DND-41 (cell line): ENCODE measurements around the gene LRP5.

Source experiments
- ATAC-seq: fragments of 200-7000 bp; cut with Tn5 transposase; 3 replicates; pipeline ENCODE4 v1.9.1; 2021; ENCODE audit warnings: low read depth; ENCODE audit not compliant: insufficient read depth
- DNase-seq: peaks from one replicate; pipeline ENCODE4 v3.0.0-alpha.2; 2020
- H2AFZ ChIP-seq: 2 replicates; pipeline ENCODE4 v1.6.0; 2012; ENCODE audit warnings: low read depth, low read length
- H3K27ac ChIP-seq: 2 replicates; pipeline ENCODE4 v1.5.1; 2012; ENCODE audit warnings: low read length, inconsistent platforms
- H3K27me3 ChIP-seq: fragments of 200-600 bp; sonication (generic); 2 replicates; pipeline ENCODE4 v1.6.0; 2012; ENCODE audit warnings: low read length, mild to moderate bottlenecking, inconsistent platforms; ENCODE audit not compliant: insufficient read depth, poor library complexity
- H3K36me3 ChIP-seq: 2 replicates; pipeline ENCODE4 v1.5.1; 2012; ENCODE audit warnings: low read length, inconsistent platforms; ENCODE audit not compliant: insufficient read depth
- H3K4me1 ChIP-seq: 2 replicates; pipeline ENCODE4 v1.5.1; 2012; ENCODE audit warnings: mild to moderate bottlenecking, low read length; ENCODE audit not compliant: insufficient read depth
- H3K4me2 ChIP-seq: 2 replicates; pipeline ENCODE4 v1.6.0; 2012; ENCODE audit warnings: mild to moderate bottlenecking, moderate library complexity, low read length, inconsistent platforms; ENCODE audit not compliant: insufficient read depth
- H3K4me3 ChIP-seq, 2 experiments: fragments of 200-600 bp in 1 of 2; shearing (Covaris generic) in 1 of 2; 2 replicates each; pipeline ENCODE4 v1.5.1; 2012 to 2016; ENCODE audit warnings: inconsistent platforms in 2 of 2, low read length in 2 of 2, mild to moderate bottlenecking in 2 of 2, low read depth in 1 of 2, moderate library complexity in 1 of 2
- H3K79me2 ChIP-seq: 2 replicates; pipeline ENCODE4 v1.6.0; 2012; ENCODE audit warnings: low read length, inconsistent platforms; ENCODE audit not compliant: insufficient read depth
- H3K9ac ChIP-seq: 2 replicates; pipeline ENCODE4 v1.6.0; 2012; ENCODE audit warnings: low read depth, mild to moderate bottlenecking, inconsistent platforms, low read length, moderate library complexity
- H3K9me3 ChIP-seq: 2 replicates; pipeline ENCODE4 v1.5.1; 2012; ENCODE audit warnings: low read length, moderate library complexity, mild to moderate bottlenecking, inconsistent platforms; ENCODE audit not compliant: insufficient read depth, severe bottlenecking
- H4K20me1 ChIP-seq: 2 replicates; pipeline ENCODE4 v1.6.0; 2012; ENCODE audit warnings: low read length; ENCODE audit not compliant: insufficient read depth
- EZH2 ChIP-seq: IDR thresholded peaks from 3 replicates; pipeline ENCODE4 v1.6.1; 2012; ENCODE audit warnings: borderline replicate concordance, low read depth, mild to moderate bottlenecking, moderate library complexity, low read length, inconsistent platforms; ENCODE audit not compliant: severe bottlenecking
- TF ChIP-seq, protein P1 (sequence below): IDR thresholded peaks from 2 replicates; pipeline ENCODE4 v1.5.1; 2012; ENCODE audit warnings: borderline replicate concordance, low read length, moderate library complexity, mild to moderate bottlenecking; ENCODE audit not compliant: poor library complexity, severe bottlenecking; ENCODE audit errors: extremely low read depth

The LRP5 gene

GRCh38 chr11:68303083-68303482 lies 9.3 kb upstream of the LRP5 start:
- DNase-seq: no peak
- no peak overlapping the region for H3K27ac ChIP-seq
- no peaks in the 10 kb centered on the region for H3K36me3 ChIP-seq
- H3K4me2 ChIP-seq: no peak overlapping the region
- H4K20me1 ChIP-seq: peaks cover 4% of the 10 kb centered on the region; the same call in 1 of the 2 replicates
- no peak for ATAC-seq
- H3K79me2 ChIP-seq: no peaks in the 10 kb centered on the region
- H3K27me3 ChIP-seq: no peaks in the 10 kb centered on the region
- no peaks in the 10 kb centered on the region for H3K4me1 ChIP-seq
- TF ChIP-seq, protein P1, sequence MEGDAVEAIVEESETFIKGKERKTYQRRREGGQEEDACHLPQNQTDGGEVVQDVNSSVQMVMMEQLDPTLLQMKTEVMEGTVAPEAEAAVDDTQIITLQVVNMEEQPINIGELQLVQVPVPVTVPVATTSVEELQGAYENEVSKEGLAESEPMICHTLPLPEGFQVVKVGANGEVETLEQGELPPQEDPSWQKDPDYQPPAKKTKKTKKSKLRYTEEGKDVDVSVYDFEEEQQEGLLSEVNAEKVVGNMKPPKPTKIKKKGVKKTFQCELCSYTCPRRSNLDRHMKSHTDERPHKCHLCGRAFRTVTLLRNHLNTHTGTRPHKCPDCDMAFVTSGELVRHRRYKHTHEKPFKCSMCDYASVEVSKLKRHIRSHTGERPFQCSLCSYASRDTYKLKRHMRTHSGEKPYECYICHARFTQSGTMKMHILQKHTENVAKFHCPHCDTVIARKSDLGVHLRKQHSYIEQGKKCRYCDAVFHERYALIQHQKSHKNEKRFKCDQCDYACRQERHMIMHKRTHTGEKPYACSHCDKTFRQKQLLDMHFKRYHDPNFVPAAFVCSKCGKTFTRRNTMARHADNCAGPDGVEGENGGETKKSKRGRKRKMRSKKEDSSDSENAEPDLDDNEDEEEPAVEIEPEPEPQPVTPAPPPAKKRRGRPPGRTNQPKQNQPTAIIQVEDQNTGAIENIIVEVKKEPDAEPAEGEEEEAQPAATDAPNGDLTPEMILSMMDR: no peak
- no peak for TF ChIP-seq EZH2
- no peak overlapping the region for H2AFZ ChIP-seq
- no peak overlapping the region for H3K9ac ChIP-seq
- H3K4me3 ChIP-seq: no peak overlapping the region
- peaks cover 4% of the 10 kb centered on the region for H3K9me3 ChIP-seq

- no peaks in the 10 kb centered on the region for H3K4me1 ChIP-seq
- DNase-seq: no peak
- no peaks in the 10 kb centered on the region for H3K36me3 ChIP-seq
- no peak for ATAC-seq
- no peaks in the 10 kb centered on the region for H3K27me3 ChIP-seq
- no peaks in the 10 kb centered on the region for H4K20me1 ChIP-seq
- H2AFZ ChIP-seq: no peak overlapping the region
- TF ChIP-seq, protein P1: no peak
- TF ChIP-seq EZH2: no peak
- no peak overlapping the region for H3K9ac ChIP-seq
- H3K9me3 ChIP-seq: peaks cover 4% of the 10 kb centered on the region
- H3K79me2 ChIP-seq: no peaks in the 10 kb centered on the region
- no peak overlapping the region for H3K4me3 ChIP-seq
- H3K4me2 ChIP-seq: no peak overlapping the region
- H3K27ac ChIP-seq: no peak overlapping the region
These were observed 8.2 kb upstream of the LRP5 start for GRCh38 chr11:68303982-68304780.

DNA sequence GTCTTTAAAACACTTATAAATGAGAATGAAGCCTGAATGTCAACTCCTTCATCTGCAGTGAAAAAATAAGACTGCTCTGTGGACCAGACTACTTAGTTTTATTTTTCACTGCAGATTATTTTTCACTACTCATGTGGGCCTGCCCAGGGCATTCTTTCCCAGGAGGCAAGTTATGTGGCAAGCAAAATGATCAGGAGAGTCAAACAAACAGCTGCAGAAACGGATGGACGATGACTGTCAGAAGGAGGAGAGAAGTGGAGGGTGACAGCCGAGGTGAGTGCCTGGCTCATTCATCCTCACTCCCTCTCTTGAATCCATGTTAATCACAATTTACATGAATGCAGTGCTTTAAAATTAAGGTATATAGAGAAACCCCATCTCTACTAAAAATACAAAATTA lies 5.8 kb upstream of the LRP5 start:
- Histone ChIP-seq H3K4me3 (no peak overlapping the region), H3K4me2 (no peak overlapping the region), H3K79me2 (no peaks in the 10 kb centered on the region), H4K20me1 (0 out of 2 replicates have a peak, but pooled peaks cover 5% of the 10 kb centered on the region), H3K9ac (no peak overlapping the region), H3K4me1 (no peaks in the 10 kb centered on the region), H3K9me3 (peaks cover 4% of the 10 kb centered on the region), H3K27me3 (no peaks in the 10 kb centered on the region), H2AFZ (no peak overlapping the region), H3K27ac (no peak overlapping the region), H3K36me3 (no peaks in the 10 kb centered on the region)
- TF ChIP-seq EZH2: no peak
- TF ChIP-seq, protein P1: no peak
- ATAC-seq: no peak
- no peak for DNase-seq
